D721Med (cell line): ENCODE measurements around the gene GALNT16.

Source experiments
- DNase-seq: peaks from one replicate; pipeline ENCODE4 v3.0.0; 2011; ENCODE audit warnings: low spot score; ENCODE audit not compliant: insufficient read length
- FAIRE-seq: peaks from 2 replicates; lab custom pipeline; 2011; peaks lifted over from hg19 to GRCh38; lab: Jason Lieb, UNC
- CTCF ChIP-seq: IDR thresholded peaks from 2 replicates; pipeline ENCODE4 v1.5.1; 2012; ENCODE audit warnings: mild to moderate bottlenecking, control low read depth; ENCODE audit not compliant: insufficient read depth; ENCODE audit errors: missing control alignments

The GALNT16 gene

DNA sequence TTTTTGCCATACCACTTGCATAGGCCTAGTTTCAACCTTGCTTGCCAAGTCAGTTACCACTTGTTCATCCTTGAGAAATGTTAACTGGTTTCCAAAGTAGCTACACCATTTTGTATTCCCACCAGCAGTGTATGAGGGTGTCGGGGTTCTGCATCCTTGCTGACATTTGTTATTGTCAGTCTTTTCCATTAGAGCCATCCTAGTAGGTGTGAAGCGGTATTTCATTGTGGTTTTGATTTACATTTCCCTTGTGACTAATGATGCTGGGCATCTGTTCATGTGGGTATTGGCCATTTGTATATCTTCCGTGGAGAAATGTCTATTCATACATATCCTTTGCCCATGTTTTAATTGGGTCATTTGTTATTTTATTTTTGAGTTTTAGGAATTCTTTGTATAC lies 27.6 kb upstream of the GALNT16 start:
- no peak for DNase-seq
- no peak for FAIRE-seq
- no peak for TF ChIP-seq CTCF

DNA sequence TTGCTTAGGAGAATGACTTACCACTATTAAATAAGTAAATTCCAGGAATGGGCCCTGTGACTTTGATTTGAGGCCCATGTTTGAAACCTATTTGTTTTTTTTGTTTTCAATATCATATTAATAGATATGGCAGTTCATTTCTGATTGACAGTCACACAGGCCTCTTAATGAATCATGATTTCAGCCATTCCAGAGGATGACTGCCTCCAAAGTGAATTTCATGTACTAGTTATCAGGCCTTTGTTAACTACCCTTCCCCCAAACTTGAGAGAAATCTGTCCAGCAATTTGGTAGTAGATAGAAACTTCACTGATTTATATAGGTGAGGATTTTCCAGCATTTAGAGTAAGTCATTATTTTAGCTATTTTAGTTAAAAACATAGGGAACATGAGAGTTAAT lies 25.9 kb upstream of the GALNT16 start:
- TF ChIP-seq CTCF: no peak
- no peak for FAIRE-seq

DNA sequence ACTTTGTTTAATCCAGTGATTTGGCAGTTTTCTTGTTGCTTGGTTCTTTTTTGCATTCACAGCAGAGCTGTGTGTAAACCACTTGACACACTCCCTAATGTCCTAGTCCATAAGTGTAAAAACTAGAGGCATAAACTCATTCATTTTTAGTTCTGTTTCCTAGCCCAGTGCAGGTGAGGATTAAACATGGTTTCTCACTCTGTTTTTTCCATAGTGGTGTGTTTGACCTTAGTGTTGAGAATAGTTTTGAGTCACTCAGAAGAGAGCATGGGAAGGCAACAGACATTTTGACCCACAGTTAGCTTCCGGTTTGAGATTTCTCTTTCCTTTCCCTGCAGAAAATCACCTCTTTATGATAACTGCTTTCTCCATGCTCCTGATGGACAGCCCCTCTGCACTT lies 24.2 kb upstream of the GALNT16 start:
- FAIRE-seq (no peak), DNase-seq (no peak)
- no peak for TF ChIP-seq CTCF

More for the DNA sequence above, 25.9 kb upstream of the GALNT16 start:
- DNase-seq: no peak

DNA sequence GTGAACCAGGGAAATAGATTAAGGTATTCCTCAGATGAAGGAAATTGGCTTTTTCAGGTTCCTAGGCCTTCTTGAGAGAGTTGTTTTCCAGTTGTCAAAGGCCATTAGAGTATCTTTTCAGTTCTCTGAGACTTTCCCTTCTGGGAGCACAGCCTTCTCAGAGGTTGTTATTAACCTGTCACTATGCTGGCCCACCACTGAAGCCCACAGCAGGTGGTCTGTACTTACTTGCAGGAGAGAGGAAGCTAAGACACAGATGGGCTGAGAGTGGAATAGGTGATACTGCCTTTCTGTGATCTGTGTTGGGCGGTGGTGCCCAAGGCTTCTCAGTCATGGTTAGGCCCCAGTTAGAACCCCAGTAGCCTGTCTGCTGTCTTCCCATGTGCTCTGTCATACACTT lies 22.8 kb upstream of the GALNT16 start:
- DNase-seq: no peak
- TF ChIP-seq CTCF: no peak
- no peak for FAIRE-seq

DNA sequence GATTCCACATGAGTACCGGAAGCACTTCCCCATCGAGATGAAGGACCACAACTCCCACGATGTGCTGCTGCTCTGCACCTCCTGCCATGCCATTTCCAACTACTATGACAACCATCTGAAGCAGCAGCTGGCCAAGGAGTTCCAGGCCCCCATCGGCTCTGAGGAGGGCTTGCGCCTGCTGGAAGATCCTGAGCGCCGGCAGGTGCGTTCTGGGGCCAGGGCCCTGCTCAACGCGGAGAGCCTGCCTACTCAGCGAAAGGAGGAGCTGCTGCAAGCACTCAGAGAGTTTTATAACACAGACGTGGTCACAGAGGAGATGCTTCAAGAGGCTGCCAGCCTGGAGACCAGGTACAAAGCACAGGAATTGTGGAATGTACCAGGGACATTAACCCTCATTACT lies 22.4 kb upstream of the GALNT16 start:
- FAIRE-seq (no peak), DNase-seq (no peak)
- TF ChIP-seq CTCF: no peak

DNA sequence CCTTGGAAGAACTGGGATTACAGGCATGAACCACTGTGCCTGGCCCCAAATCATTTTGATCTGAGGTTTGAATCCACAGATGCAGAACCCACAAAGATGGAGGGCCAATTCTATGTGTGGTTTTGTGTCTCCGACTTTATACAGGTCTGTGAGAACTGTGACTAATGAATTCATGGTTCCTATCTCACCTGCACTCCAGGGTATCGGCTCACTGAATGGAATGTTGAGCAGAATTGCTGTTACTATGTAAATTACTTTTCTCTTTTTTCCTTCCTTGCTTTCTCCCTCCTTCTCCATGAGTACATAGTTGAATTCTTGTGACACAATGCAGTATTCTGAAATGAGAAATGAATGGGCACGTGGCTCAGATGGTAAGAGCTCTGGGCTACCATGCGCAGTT lies 21.1 kb upstream of the GALNT16 start:
- DNase-seq (no peak), FAIRE-seq (no peak)
- no peak for TF ChIP-seq CTCF

DNA sequence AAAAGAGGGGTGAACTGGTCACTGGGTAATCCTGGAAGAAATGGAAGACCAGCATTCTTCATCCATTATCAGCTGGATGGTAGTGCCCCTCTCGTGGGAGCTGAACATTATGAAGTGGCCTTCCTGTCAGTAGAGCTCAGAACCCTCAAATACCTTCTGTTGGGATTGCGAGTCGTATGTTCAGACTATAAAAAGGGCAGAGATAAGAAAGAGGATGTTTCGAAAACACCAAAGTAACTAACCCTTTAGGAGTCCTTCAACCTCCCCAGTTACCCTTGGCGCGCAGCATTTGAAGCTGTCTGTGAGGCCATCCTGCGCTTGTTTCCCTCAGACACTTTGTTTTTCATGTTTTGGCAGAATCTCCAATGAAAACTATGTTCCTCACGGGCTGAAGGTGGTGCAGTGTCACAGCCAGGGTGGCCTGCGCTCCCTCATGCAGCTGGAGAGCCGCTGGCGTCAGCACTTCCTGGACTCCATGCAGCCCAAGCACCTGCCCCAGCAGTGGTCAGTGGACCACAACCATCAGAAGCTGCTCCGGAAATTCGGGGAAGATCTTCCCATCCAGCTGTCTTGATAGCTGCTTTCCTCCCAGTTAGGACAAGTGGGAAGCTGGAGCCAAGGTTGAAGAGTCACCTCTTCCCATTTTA lies 19.3 kb upstream of the GALNT16 start:
- no peak for TF ChIP-seq CTCF
- no peak for FAIRE-seq
- DNase-seq: no peak
